ENCODE measurements around the gene TFIP11.

TFIP11 gene

DNA sequence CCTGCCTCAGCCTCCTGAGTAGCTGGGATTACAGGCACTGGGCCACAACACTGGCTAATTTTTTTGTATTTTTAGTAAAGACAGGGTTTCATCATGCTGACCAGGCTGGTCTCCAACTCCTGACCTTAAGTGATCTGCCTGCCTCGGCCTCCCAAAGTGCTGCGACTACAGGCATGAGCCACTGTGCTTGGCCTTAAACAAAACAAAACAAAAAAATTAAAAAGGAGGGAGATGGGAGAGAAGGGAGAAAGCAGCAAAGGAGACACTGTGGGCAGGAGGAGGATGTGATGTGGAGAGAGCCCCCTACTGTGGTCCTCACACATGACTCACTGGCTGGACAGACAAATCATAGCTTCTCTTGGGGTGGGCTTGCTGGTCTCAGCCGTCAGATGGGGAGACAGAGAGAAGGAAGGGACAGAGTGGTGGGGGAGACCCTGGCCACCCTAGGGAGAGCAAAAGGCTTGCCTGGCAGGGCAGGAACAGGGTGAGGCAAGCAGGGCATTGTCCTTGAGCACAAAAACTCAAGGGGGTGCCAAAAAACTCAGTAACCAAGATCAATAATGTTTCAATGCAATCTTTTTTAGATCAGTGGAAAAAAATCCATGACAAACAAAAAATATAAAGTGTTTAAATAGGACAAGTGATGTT, 46.1 kb upstream of the TFIP11 start:
- no peak for DNase-seq (ENCODE audit: low read depth in 1 of 2, low spot score in 1 of 2)
- Histone ChIP-seq H3K27me3 (ENCODE audit: insufficient read depth, poor library complexity, severe bottlenecking) (no peaks in the 10 kb centered on the region), H3K27ac (replicated peaks) (no peak overlapping the region), H3K4me3 (replicated peaks; ENCODE audit: insufficient read depth, low read length) (no peak overlapping the region)
- TF ChIP-seq GABPA (IDR thresholded peaks at IDR 0.05; ENCODE audit: low read depth) (no peak), POLR2AphosphoS5 (IDR thresholded peaks at IDR 0.05; ENCODE audit: low read depth) (no peak), SPI1 (IDR thresholded peaks at IDR 0.05; ENCODE audit: borderline replicate concordance, low read depth) (no peak)
- TF ChIP-seq, protein P1, sequence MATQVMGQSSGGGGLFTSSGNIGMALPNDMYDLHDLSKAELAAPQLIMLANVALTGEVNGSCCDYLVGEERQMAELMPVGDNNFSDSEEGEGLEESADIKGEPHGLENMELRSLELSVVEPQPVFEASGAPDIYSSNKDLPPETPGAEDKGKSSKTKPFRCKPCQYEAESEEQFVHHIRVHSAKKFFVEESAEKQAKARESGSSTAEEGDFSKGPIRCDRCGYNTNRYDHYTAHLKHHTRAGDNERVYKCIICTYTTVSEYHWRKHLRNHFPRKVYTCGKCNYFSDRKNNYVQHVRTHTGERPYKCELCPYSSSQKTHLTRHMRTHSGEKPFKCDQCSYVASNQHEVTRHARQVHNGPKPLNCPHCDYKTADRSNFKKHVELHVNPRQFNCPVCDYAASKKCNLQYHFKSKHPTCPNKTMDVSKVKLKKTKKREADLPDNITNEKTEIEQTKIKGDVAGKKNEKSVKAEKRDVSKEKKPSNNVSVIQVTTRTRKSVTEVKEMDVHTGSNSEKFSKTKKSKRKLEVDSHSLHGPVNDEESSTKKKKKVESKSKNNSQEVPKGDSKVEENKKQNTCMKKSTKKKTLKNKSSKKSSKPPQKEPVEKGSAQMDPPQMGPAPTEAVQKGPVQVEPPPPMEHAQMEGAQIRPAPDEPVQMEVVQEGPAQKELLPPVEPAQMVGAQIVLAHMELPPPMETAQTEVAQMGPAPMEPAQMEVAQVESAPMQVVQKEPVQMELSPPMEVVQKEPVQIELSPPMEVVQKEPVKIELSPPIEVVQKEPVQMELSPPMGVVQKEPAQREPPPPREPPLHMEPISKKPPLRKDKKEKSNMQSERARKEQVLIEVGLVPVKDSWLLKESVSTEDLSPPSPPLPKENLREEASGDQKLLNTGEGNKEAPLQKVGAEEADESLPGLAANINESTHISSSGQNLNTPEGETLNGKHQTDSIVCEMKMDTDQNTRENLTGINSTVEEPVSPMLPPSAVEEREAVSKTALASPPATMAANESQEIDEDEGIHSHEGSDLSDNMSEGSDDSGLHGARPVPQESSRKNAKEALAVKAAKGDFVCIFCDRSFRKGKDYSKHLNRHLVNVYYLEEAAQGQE (IDR thresholded peaks at IDR 0.05; ENCODE audit: insufficient replicate concordance, low read depth) = no peak
- TF ChIP-seq, protein P2, sequence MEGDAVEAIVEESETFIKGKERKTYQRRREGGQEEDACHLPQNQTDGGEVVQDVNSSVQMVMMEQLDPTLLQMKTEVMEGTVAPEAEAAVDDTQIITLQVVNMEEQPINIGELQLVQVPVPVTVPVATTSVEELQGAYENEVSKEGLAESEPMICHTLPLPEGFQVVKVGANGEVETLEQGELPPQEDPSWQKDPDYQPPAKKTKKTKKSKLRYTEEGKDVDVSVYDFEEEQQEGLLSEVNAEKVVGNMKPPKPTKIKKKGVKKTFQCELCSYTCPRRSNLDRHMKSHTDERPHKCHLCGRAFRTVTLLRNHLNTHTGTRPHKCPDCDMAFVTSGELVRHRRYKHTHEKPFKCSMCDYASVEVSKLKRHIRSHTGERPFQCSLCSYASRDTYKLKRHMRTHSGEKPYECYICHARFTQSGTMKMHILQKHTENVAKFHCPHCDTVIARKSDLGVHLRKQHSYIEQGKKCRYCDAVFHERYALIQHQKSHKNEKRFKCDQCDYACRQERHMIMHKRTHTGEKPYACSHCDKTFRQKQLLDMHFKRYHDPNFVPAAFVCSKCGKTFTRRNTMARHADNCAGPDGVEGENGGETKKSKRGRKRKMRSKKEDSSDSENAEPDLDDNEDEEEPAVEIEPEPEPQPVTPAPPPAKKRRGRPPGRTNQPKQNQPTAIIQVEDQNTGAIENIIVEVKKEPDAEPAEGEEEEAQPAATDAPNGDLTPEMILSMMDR (IDR thresholded peaks at IDR 0.05; ENCODE audit: insufficient read depth, low read length) = no peak

DNA sequence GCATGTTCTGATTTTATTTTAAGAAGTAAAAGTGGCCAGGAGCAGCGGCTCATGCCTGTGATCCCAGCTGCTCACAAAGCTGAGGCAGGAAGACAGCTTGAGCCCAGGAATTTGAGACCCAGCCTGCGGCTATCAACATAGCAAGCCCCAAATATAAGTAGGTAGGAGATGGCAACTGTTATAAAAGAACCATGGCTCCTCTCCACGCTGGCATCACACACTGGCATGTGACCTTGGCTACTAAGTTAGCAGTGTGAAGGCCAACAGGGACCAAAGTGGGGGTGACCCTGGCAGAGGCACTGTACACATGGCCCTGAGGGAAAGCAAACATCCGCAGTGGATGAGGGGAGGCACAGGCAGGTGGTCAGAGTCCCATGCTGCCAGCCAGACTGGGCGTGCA, 44.6 kb upstream of the TFIP11 start:
- H3K27ac ChIP-seq (replicated peaks) = no peak overlapping the region
- no peak for TF ChIP-seq GABPA (IDR thresholded peaks at IDR 0.05; ENCODE audit: low read depth)
- TF ChIP-seq, protein P1 (IDR thresholded peaks at IDR 0.05; ENCODE audit: insufficient replicate concordance, low read depth) = no peak
- TF ChIP-seq, protein P2 (IDR thresholded peaks at IDR 0.05; ENCODE audit: insufficient read depth, low read length) = no peak
- no peak for TF ChIP-seq POLR2AphosphoS5 (IDR thresholded peaks at IDR 0.05; ENCODE audit: low read depth)
- no peak for TF ChIP-seq SPI1 (IDR thresholded peaks at IDR 0.05; ENCODE audit: borderline replicate concordance, low read depth)
- DNase-seq (ENCODE audit: low read depth in 1 of 2, low spot score in 1 of 2) = no peak

DNA sequence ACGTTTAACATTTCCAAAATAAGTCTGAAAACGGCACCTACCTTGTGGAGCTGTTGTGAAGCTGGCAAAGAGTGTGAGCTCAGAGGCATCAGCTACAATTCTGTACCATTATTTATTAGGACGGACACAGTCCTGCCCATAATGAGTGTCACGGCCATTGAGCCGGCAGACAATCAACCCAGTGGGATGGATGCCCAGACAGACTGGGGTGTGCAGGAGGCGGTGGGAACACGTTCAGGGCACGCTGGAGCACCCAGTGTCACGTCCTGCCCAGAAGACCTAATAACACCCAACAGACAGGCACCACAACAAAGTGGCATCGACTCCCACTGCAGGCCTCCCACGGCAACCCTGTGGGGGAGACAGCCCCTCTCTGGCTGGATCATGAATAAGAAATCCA, 43.2 kb upstream of the TFIP11 start:
- Histone ChIP-seq H3K27me3 (ENCODE audit: insufficient read depth, poor library complexity, severe bottlenecking) (no peaks in the 10 kb centered on the region), H3K27ac (replicated peaks) (no peak overlapping the region), H3K4me3 (replicated peaks; ENCODE audit: insufficient read depth, low read length) (no peak overlapping the region)
- no peak for TF ChIP-seq POLR2AphosphoS5 (IDR thresholded peaks at IDR 0.05; ENCODE audit: low read depth)
- no peak for TF ChIP-seq GABPA (IDR thresholded peaks at IDR 0.05; ENCODE audit: low read depth)
- no peak for TF ChIP-seq SPI1 (IDR thresholded peaks at IDR 0.05; ENCODE audit: borderline replicate concordance, low read depth)
- TF ChIP-seq, protein P2 (IDR thresholded peaks at IDR 0.05; ENCODE audit: insufficient read depth, low read length) = no peak
- TF ChIP-seq, protein P1 (IDR thresholded peaks at IDR 0.05; ENCODE audit: insufficient replicate concordance, low read depth) = no peak
- no peak for DNase-seq (ENCODE audit: low read depth in 1 of 2, low spot score in 1 of 2)

More for the DNA sequence above, 44.6 kb upstream of the TFIP11 start:
- Histone ChIP-seq H3K4me3 (replicated peaks; ENCODE audit: insufficient read depth, low read length) (no peak overlapping the region), H3K27me3 (ENCODE audit: insufficient read depth, poor library complexity, severe bottlenecking) (no peaks in the 10 kb centered on the region)

Data from HL-60 (cell line).